22Rv1 (cell line): Measurements from ENCODE around the gene PPFIA1.

ENCODE experiments used
- ZFX ChIP-seq: fragments of 450-650 bp; IDR thresholded peaks from 2 replicates; pipeline ENCODE4 v1.6.1; 2017; ENCODE audit warnings: antibody characterized with exemption, borderline replicate concordance
- TF ChIP-seq, protein P1 (sequence below): fragments of 450-650 bp; IDR thresholded peaks from 2 replicates; pipeline ENCODE4 v1.5.1; 2017; ENCODE audit warnings: mild to moderate bottlenecking

DNA sequence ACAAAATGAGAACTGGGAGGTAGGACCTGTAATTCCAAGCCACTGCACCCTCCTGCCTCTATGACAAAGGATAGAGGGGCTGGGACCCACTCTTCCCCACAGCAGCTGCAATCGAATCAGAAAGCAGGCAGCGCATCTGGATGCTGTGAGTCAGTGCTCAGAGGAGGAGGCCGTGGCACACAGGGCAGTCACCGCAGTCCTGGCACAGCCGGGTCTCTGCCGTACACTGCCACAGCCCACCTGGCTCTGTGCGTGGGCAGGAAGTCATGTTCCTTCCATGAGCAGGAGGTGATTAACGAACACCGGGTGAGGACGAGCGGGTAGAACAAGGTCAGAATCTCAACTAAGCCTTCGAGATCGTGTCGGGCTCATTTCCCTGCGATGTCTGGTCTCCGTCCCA lies 30.2 kb upstream of the PPFIA1 start:
- TF ChIP-seq, protein P1, sequence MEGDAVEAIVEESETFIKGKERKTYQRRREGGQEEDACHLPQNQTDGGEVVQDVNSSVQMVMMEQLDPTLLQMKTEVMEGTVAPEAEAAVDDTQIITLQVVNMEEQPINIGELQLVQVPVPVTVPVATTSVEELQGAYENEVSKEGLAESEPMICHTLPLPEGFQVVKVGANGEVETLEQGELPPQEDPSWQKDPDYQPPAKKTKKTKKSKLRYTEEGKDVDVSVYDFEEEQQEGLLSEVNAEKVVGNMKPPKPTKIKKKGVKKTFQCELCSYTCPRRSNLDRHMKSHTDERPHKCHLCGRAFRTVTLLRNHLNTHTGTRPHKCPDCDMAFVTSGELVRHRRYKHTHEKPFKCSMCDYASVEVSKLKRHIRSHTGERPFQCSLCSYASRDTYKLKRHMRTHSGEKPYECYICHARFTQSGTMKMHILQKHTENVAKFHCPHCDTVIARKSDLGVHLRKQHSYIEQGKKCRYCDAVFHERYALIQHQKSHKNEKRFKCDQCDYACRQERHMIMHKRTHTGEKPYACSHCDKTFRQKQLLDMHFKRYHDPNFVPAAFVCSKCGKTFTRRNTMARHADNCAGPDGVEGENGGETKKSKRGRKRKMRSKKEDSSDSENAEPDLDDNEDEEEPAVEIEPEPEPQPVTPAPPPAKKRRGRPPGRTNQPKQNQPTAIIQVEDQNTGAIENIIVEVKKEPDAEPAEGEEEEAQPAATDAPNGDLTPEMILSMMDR, result no peak
- TF ChIP-seq ZFX, result no peak
